Caco-2 (cell line): Measurements from ENCODE around the gene OSBPL2. TPM values are rescaled to one million over a fixed set of nuclear protein-coding genes. Genes with fewer than 3 reads are reported as not detected.

Source experiments
- BruUV-seq: library from RNA; stranded (reverse); fragments of 400-500 nt; replicated peaks from 2 replicates; lab custom pipeline; 2021; lab: Mats Ljungman, UMichigan
- CTCF ChIA-PET: fragments of 300-600 bp; sonication (Branson Sonifier 250); formaldehyde crosslinking; loops from one replicate; lab custom pipeline; 2022; ENCODE audit warnings: antibody characterized with exemption; lab: Charles Lee
- POLR2A ChIA-PET: fragments of 300-600 bp; sonication (Branson Sonifier 250); formaldehyde crosslinking; loops from one replicate; lab custom pipeline; 2022; ENCODE audit warnings: antibody characterized with exemption; lab: Charles Lee
- DNase-seq, 2 experiments: peaks; one replicate each; pipeline versions ENCODE4 v3.0.0 to v3.0.0-alpha.2; 2020 to 2022
- H3K27me3 ChIP-seq: replicated peaks from 2 replicates; pipeline ENCODE4 v1.6.0; 2011; ENCODE audit warnings: low read length; ENCODE audit not compliant: control insufficient read depth, insufficient read depth
- H3K36me3 ChIP-seq: 2 replicates; pipeline ENCODE4 v1.5.1; 2011; ENCODE audit warnings: low read length; ENCODE audit not compliant: control insufficient read depth, insufficient read depth
- H3K4me1 ChIP-seq: fragments of 250-450 bp; sonication (Bioruptor Pico); 2 replicates; pipeline ENCODE4 v1.5.1; 2020; ENCODE audit warnings: mild to moderate bottlenecking
- H3K4me3 ChIP-seq: 2 replicates; pipeline ENCODE4 v1.5.1; 2011; ENCODE audit warnings: low read depth, mild to moderate bottlenecking, control low read depth, low read length
- H3K9me3 ChIP-seq: fragments of 250-450 bp; sonication (Bioruptor Pico); 2 replicates; pipeline ENCODE4 v1.5.1; 2020; ENCODE audit warnings: mild to moderate bottlenecking, moderate library complexity
- H3K27ac Mint-ChIP-seq: one replicate; pipeline ENCODE4 v1.8.0; 2022; ENCODE audit warnings: mixed read lengths; ENCODE audit not compliant: unreplicated experiment
- H3K27me3 Mint-ChIP-seq: one replicate; pipeline ENCODE4 v1.8.0; 2022; ENCODE audit warnings: mixed read lengths; ENCODE audit not compliant: insufficient read depth, unreplicated experiment
- H3K36me3 Mint-ChIP-seq: one replicate; pipeline ENCODE4 v1.8.0; 2022; ENCODE audit warnings: mild to moderate bottlenecking, mixed read lengths; ENCODE audit not compliant: insufficient read depth, unreplicated experiment
- H3K4me1 Mint-ChIP-seq: one replicate; pipeline ENCODE4 v1.8.0; 2022; ENCODE audit warnings: low read depth, mixed read lengths; ENCODE audit not compliant: unreplicated experiment
- H3K4me3 Mint-ChIP-seq: one replicate; pipeline ENCODE4 v1.8.0; 2022; ENCODE audit warnings: mild to moderate bottlenecking, moderate library complexity, mixed read lengths; ENCODE audit not compliant: unreplicated experiment
- H3K9me3 Mint-ChIP-seq: one replicate; pipeline ENCODE4 v1.8.0; 2022; ENCODE audit warnings: mixed read lengths; ENCODE audit not compliant: unreplicated experiment
- intact Hi-C: fragments of 100-400 bp; cut with micrococcal nuclease; formaldehyde crosslinking; loops from one replicate; pipeline ENCODE4 v1.10.0; 2022; ENCODE audit not compliant: unreplicated experiment
- total RNA-seq: library from RNA; stranded (reverse); gene quantifications from 2 replicates; pipeline ENCODE4 v1.2.3, GENCODE V29; 2022
- TF ChIP-seq, protein P1 (sequence below), 2 experiments: fragments of 200-600 bp in 1 of 2; IDR thresholded peaks; 1 replicate in 1 of 2; 2 replicates in 1 of 2; pipeline versions ENCODE4 v1.5.1 to v1.8.0; 2011 to 2022; ENCODE audit warnings: antibody characterized with exemption in 1 of 2, control low read depth in 1 of 2, inconsistent platforms in 1 of 2, low read depth in 1 of 2, low read length in 1 of 2, mild to moderate bottlenecking in 1 of 2, moderate library complexity in 1 of 2; ENCODE audit not compliant: insufficient read depth in 1 of 2, severe bottlenecking in 1 of 2, unreplicated experiment in 1 of 2

OSBPL2 gene
- total RNA-seq, 1 experiment from 2014 or later: 132 TPM

DNA sequence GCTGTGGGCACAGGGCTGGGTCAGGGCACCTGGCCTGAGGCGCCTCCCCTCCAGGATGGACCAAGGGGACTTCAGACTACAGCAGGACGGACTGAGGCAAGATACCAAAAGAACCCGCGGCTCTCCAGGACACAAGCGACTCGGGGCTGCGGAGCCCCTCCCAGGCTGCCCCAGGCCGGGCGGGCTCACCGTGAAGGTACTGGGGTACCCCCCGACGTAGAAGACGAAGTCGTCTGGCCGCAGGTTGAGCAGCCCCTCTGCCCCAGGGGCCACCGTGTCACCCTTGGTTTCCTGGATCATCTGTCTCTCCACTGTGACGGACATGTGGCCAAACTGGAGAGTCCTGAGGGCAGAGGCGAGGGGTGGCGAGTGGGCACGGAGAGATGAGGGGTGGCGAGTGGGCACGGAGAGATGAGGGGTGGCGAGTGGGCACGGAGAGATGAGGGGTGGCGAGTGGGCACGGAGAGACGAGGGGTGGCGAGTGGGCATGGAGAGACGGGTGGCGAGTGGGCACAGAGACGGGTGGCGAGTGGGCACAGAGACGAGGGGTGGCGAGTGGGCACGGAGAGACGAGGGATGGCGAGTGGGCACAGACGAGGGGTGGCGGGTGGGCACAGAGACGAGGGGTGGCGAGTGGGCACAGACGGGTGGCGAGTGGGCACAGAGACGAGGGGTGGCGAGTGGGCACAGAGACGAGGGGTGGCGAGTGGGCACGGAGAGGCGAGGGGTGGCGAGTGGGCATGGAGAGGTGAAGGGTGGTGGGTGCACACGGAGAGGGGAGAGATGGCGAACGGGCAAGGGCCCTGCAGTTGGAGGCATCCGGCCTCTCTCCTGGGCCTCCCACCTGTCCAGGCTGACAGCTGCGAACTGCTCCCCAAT lies 75.4 kb downstream of the OSBPL2 start:
- Mint-ChIP-seq H3K9me3 (no peaks in the 10 kb centered on the region), H3K4me1 (no peaks in the 10 kb centered on the region), H3K4me3 (no peak overlapping the region), H3K27me3 (no peaks in the 10 kb centered on the region), H3K36me3 (peaks cover 100% of the 10 kb centered on the region), H3K27ac (peak overlapping the region; percentile 30)
- Histone ChIP-seq H3K27me3 (no peaks in the 10 kb centered on the region), H3K4me3 (no peak overlapping the region), H3K36me3 (peaks cover 40% of the 10 kb centered on the region), H3K4me1 (no peaks in the 10 kb centered on the region), H3K9me3 (peaks cover 4% of the 10 kb centered on the region)
- no peak for DNase-seq
- intact Hi-C loops: no loop called here
- TF ChIP-seq, protein P1, sequence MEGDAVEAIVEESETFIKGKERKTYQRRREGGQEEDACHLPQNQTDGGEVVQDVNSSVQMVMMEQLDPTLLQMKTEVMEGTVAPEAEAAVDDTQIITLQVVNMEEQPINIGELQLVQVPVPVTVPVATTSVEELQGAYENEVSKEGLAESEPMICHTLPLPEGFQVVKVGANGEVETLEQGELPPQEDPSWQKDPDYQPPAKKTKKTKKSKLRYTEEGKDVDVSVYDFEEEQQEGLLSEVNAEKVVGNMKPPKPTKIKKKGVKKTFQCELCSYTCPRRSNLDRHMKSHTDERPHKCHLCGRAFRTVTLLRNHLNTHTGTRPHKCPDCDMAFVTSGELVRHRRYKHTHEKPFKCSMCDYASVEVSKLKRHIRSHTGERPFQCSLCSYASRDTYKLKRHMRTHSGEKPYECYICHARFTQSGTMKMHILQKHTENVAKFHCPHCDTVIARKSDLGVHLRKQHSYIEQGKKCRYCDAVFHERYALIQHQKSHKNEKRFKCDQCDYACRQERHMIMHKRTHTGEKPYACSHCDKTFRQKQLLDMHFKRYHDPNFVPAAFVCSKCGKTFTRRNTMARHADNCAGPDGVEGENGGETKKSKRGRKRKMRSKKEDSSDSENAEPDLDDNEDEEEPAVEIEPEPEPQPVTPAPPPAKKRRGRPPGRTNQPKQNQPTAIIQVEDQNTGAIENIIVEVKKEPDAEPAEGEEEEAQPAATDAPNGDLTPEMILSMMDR (IDR thresholded peaks at IDR 0.05; ENCODE audit: insufficient read depth in 1 of 2, low read depth in 1 of 2, low read length in 1 of 2, severe bottlenecking in 1 of 2, unreplicated experiment in 1 of 2): no peak
- ChIA-PET POLR2A (no interaction called here), CTCF (interaction anchor here (0.6 to 0.7 kb wide), 2 partner anchors 11 to 12 kb away, joined by 4 to 5 read pairs; no protein-coding TSS in a partner anchor)
- no TSS peak for BruUV-seq

DNA sequence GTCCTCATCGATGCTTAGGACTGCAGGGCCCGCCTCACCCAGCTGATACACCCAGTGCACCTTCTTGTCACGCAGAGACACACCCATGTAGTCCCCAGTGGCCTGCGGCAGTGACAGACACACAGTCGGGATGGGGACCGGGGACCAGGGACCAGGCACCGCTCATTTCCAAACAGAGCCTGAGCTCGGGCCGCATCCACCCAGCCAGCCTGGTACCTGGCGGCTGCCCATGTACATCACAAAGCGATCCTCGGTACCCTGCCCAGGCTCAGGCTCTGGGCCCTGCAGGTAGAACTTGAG lies 76.0 kb downstream of the OSBPL2 start:
- Mint-ChIP-seq H3K36me3 (peaks cover 100% of the 10 kb centered on the region), H3K4me3 (no peak overlapping the region), H3K27ac (no peak overlapping the region), H3K4me1 (no peaks in the 10 kb centered on the region), H3K27me3 (no peaks in the 10 kb centered on the region), H3K9me3 (no peaks in the 10 kb centered on the region)
- H3K4me1 ChIP-seq: no peaks in the 10 kb centered on the region
- CTCF ChIA-PET: interaction anchor here (0.7 kb wide), 1 partner anchor 12 kb away, joined by 5 read pairs; no protein-coding TSS in a partner anchor
- POLR2A ChIA-PET: no interaction called here
- BruUV-seq: no TSS peak
- no peak for DNase-seq
- peaks cover 45% of the 10 kb centered on the region for H3K36me3 ChIP-seq
- intact Hi-C loops: no loop called here
- TF ChIP-seq, protein P1 (IDR thresholded peaks at IDR 0.05; ENCODE audit: insufficient read depth in 1 of 2, low read depth in 1 of 2, low read length in 1 of 2, severe bottlenecking in 1 of 2, unreplicated experiment in 1 of 2): no peak
- H3K27me3 ChIP-seq: no peaks in the 10 kb centered on the region
- H3K4me3 ChIP-seq: no peak overlapping the region
- peaks cover 10% of the 10 kb centered on the region for H3K9me3 ChIP-seq

DNA sequence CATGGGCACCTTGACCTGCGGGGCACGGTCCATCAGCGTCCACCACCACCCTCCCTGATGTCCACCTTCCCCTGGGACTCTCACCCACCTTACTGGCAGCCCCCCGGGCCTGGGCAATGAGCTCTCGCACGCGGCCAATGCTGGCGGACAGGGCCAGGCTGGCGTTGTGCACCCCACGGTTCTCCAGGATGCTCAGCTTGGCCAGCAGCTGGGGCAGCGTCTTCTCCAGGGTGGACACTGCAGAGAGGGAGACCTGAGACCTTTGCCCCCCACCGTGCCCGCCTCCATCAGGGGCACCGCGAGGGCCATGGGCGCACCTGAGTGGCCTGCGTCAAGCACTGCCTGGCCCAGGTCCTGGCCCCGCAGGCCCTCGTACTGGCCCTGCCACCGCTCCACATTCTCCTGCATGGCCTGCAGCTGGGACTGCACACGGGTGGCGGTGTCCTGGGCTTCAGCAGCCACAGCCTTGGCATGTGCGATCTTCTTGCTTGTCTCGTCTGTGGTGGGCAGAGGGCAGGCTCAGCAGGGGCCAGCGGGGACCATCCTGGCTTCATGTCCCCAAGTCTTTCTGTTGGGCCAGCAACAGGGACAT lies 76.5 kb downstream of the OSBPL2 start:
- no TSS peak for BruUV-seq
- Histone ChIP-seq H3K36me3 (peaks cover 46% of the 10 kb centered on the region), H3K4me1 (no peaks in the 10 kb centered on the region), H3K27me3 (no peaks in the 10 kb centered on the region), H3K4me3 (no peak overlapping the region), H3K9me3 (peaks cover 15% of the 10 kb centered on the region)
- H3K4me1 Mint-ChIP-seq: no peaks in the 10 kb centered on the region
- intact Hi-C loops: no loop called here
- ChIA-PET POLR2A (no interaction called here), CTCF (interaction anchor here (0.7 to 1.1 kb wide), 2 partner anchors 13 to 67 kb away, joined by 3 to 5 read pairs; no protein-coding TSS in a partner anchor)
- H3K27ac Mint-ChIP-seq: peak overlapping the region; percentile 71
- TF ChIP-seq, protein P1 (IDR thresholded peaks at IDR 0.05; ENCODE audit: insufficient read depth in 1 of 2, low read depth in 1 of 2, low read length in 1 of 2, severe bottlenecking in 1 of 2, unreplicated experiment in 1 of 2): no peak
- no peaks in the 10 kb centered on the region for H3K9me3 Mint-ChIP-seq
- DNase-seq: no peak
- no peak overlapping the region for H3K4me3 Mint-ChIP-seq
- peaks cover 100% of the 10 kb centered on the region for H3K36me3 Mint-ChIP-seq
- no peaks in the 10 kb centered on the region for H3K27me3 Mint-ChIP-seq
